LNCaP clone FGC (cell line): Measurements from ENCODE around the gene COMMD3.

ENCODE experiments used
- DNase-seq: peaks from one replicate; pipeline ENCODE4 v3.0.0-alpha.2; 2011; ENCODE audit warnings: low read depth
- H3K4me3 ChIP-seq: 2 replicates; pipeline ENCODE4 v1.5.1; 2011; ENCODE audit warnings: mild to moderate bottlenecking, low read depth, low read length, control low read depth
- TF ChIP-seq, protein P1 (sequence below): IDR thresholded peaks from 2 replicates; pipeline ENCODE4 v1.5.1; 2012; ENCODE audit warnings: mild to moderate bottlenecking; ENCODE audit not compliant: control insufficient read depth, insufficient read depth; ENCODE audit errors: extremely low read depth

Gene COMMD3

DNA sequence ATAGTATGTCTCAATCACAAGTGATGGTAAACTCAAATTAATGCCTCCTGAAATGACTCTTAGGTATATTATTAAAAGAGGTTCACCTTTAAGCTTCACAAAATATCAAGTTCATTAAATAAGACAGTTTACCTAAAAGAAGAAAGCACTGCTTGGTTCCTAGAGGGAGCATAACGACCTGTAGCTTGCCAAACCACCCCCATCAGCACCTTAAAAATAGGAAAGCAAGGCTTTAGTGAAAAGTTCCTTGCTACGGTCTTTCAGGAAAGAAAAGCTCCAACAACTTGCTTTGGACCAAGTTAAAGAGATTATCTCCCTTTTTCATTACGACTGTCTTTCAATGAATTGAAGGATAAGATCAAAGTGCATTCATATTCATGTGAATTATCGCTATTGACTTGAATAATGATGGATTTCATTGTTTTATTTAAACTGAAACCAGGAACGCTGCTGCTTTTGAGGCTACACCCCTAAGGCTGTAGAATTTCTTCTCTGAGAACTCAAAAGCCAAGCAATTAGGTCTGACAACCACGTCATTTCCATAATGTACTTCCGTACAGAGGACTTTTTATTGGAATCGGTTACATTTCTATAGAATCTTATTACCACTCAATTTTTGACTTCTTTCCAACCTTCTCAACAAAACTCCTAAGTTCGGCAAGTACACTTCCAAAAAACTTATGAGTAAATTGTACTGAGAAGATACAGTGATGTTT lies 22.2 kb downstream of the COMMD3 start:
- no peak for DNase-seq
- H3K4me3 ChIP-seq, result no peak overlapping the region
- TF ChIP-seq, protein P1, sequence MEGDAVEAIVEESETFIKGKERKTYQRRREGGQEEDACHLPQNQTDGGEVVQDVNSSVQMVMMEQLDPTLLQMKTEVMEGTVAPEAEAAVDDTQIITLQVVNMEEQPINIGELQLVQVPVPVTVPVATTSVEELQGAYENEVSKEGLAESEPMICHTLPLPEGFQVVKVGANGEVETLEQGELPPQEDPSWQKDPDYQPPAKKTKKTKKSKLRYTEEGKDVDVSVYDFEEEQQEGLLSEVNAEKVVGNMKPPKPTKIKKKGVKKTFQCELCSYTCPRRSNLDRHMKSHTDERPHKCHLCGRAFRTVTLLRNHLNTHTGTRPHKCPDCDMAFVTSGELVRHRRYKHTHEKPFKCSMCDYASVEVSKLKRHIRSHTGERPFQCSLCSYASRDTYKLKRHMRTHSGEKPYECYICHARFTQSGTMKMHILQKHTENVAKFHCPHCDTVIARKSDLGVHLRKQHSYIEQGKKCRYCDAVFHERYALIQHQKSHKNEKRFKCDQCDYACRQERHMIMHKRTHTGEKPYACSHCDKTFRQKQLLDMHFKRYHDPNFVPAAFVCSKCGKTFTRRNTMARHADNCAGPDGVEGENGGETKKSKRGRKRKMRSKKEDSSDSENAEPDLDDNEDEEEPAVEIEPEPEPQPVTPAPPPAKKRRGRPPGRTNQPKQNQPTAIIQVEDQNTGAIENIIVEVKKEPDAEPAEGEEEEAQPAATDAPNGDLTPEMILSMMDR, result no peak

DNA sequence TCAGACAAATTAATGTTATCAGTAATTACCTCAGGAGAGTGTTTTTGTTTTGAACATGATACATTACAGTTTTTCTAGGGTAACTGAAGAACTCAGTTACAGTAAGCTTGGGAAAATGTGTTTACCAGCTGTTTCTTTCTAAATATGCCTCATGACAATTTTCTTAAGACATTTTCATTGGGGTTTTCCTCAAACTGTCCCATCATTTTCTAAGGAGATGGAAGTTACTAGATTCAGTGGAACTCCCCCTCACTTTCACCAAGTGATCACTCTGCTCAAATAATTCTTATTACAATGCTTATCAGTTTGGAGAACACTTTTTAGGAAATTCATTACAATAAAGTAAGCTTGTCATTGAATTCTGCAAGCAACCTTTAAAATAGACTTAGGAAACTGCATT lies 22.7 kb downstream of the COMMD3 start:
- TF ChIP-seq, protein P1, result no peak
- no peak for DNase-seq

DNA sequence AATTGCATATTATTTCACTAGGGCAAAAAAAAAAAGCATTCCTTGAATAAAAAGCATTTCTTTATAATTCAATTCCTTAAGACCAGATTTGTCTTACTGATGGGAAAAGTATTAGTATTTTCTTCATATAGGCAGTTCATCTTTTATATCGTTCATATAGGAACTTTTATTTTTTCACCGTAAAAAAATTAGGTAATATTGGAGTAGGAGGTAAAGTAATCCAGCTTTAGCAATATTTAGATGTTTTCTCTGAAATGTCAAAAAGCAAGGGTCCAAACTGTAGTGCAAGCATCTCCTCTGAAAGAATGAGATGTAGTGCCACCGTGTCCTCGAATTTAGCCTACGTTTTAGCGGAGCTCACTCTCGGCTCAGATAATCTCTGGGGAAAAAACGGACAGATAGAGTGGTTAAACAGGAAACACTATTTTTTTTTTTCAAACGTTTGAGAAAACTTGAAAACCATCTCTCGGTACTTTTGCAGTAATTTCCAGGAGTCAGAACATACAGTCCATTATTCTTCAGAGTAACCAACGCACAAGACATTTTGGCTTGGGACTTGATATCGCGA lies 23.7 kb downstream of the COMMD3 start:
- peak overlapping the region; percentile 58 for H3K4me3 ChIP-seq
- DNase-seq, result no peak
- TF ChIP-seq, protein P1, result no peak

More for the DNA sequence above, 22.7 kb downstream of the COMMD3 start:
- no peak overlapping the region for H3K4me3 ChIP-seq

DNA sequence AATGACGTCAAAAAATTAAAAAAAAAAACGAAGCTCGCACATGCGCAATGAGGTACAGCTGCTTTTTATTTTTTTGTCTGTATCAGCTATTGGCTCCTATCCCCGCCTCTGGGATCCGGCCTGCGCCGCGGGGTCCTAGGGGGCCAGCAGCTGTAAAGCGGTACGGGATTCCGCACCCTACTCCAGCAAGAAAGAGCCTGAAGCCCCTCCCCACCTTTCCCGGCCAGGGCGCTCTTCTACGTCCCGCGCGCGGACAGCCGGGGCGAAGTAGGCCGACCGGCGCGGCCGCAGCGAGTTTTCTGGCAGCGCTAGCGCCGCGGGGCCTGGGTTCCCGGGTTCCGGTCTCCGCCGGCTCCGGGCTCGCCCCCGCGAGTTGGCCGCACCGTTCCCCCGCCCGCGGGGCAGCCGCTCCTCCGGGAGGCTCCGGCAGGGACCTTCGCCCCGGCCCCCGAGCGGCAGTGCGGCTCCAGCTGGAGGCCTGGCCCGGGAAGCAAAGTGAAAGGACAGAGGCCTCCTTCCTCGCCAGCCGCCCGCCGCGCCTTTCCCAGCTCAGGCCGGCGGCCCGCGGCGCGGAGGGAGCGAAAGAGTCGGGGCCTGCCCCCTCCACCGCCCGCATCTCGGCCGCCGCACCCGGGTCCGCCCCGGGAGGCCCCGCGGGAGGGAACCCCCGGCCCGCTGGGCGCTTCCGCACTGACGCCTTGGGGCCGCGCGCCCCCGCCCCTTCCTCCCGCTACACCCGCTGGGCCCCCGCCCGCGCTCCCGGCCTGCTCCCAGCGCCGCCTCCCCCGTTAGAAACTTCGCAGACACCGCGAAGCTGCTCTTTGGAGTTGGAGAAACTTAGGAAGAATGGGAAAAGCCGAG lies 24.4 kb downstream of the COMMD3 start:
- TF ChIP-seq, protein P1, result no peak

DNA sequence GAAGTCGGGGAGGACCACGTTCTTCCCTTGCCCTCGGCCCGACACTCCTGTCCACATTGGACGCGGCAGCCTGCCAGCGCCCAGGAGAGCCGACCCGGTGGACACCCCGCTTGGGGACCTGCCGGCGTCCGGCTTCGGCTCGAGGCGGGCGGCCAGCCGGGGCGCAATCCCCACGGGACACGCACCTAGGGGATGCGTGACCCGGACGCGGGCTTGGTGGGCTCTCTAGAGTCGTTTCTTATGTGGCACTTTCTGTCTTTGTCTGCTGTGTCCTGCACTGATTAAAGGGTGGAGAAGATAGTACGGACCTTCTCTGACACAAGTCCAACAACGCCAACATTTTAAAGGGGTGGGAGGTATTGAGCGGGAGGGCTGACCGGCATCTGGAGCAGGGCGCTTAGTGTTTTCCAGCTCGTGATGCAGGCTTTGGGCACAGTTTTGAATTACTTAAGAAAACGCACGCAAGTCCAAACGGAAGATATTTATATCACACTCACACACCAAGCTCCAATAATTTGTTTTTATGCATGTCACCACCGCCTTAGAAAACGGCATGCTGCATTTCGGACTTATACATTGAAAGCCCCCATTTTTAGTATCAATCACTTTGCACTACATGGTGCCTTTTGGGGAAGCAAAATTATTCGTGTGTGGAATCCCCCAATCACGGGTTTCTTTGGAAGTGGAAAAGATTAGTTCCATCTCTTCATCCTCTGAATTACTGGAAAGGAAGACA lies 25.2 kb downstream of the COMMD3 start:
- DNase-seq, result no peak
- peak overlapping the region; percentile 58 for H3K4me3 ChIP-seq
- TF ChIP-seq, protein P1, result no peak

More for the DNA sequence above, 24.4 kb downstream of the COMMD3 start:
- DNase-seq, result peak; percentile 58
- peak overlapping the region; percentile 58 for H3K4me3 ChIP-seq

DNA sequence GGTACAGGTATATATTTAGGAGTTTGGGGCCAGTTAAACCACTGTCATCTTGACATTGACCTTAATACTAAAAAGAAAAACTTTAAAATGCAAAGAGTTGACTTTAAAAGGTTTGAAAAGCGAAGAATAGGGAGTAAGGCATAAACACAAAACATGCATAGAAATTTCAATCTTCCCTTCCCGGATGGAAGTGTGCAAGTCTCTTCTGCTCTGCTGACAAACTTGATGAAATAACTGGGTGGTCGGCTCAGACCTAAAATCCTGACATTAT lies 25.7 kb downstream of the COMMD3 start:
- no peak for DNase-seq
- H3K4me3 ChIP-seq, result no peak overlapping the region
- TF ChIP-seq, protein P1, result no peak
